ENCODE results near the gene KCNE3.

DNA sequence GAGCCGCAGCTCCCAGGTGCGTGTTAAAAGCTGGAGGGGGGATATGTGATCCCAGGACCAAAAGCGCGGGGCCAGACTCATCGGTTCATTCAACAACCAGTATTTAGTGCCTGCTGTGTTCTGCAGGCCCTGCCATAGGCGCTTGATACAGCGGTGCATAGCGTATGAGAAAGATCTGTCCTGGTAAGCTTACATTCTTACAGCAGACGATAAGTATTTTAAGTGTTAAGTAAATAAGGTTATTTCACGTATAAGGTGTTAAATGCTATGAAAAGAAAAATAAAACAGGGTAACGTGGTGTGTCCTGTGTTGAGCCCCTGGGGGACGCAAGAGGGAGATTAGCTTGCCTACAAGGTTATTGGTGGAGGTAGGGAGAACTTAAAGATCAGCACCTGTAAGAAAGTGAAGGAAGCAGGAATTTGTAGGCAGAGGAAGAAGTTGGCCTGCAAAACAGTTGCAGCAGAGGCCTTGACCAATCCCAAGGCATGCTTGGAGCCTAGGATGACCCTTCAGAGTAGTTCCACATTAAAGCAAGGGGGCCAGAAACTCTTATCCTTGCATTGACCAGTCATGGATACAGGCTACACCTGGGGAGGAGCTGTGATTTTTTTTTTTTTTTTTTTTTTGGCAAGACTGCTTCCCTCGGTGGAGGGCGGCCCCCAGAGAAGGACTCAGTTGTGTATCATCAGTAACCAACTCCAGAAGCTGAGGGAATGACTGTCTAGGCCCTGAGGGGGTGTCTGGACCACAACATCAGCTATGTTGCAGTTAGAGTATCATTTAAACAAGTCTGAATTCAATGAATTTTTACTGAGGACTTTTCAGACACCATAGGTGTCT lies 26.7 kb upstream of the KCNE3 start:
- TF ChIP-seq, protein P1, sequence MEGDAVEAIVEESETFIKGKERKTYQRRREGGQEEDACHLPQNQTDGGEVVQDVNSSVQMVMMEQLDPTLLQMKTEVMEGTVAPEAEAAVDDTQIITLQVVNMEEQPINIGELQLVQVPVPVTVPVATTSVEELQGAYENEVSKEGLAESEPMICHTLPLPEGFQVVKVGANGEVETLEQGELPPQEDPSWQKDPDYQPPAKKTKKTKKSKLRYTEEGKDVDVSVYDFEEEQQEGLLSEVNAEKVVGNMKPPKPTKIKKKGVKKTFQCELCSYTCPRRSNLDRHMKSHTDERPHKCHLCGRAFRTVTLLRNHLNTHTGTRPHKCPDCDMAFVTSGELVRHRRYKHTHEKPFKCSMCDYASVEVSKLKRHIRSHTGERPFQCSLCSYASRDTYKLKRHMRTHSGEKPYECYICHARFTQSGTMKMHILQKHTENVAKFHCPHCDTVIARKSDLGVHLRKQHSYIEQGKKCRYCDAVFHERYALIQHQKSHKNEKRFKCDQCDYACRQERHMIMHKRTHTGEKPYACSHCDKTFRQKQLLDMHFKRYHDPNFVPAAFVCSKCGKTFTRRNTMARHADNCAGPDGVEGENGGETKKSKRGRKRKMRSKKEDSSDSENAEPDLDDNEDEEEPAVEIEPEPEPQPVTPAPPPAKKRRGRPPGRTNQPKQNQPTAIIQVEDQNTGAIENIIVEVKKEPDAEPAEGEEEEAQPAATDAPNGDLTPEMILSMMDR (IDR thresholded peaks at IDR 0.05; ENCODE audit: insufficient read depth, low read depth, low read length): no peak
- no peak for TF ChIP-seq EZH2 (IDR thresholded peaks at IDR 0.05; ENCODE audit: insufficient read depth, low read length)

All from astrocyte (in vitro differentiated cells and primary cell).